OCI-LY3 (cell line): ENCODE measurements around the gene HES4.

Experiments used
- H2AFZ ChIP-seq: fragments of 200-600, 300-600 bp; shearing (Covaris generic); 2 replicates; pipeline ENCODE4 v1.6.0; 2014; ENCODE audit warnings: antibody characterized with exemption, low read depth, low read length
- H3K27ac ChIP-seq: fragments of 200-600, 300-600 bp; sonication (generic); 2 replicates; pipeline ENCODE4 v1.5.1; 2014; ENCODE audit warnings: mild to moderate bottlenecking, low read length, moderate library complexity, mixed read lengths
- H3K27me3 ChIP-seq: fragments of 200-600, 300-600 bp; sonication (generic); 2 replicates; pipeline ENCODE4 v1.6.1; 2014; ENCODE audit warnings: low read depth, low read length, mixed read lengths
- H3K36me3 ChIP-seq: fragments of 200-600, 300-600 bp; sonication (generic); replicated peaks from 2 replicates; pipeline ENCODE3; 2014; ENCODE audit warnings: low read depth, low read length, mixed read lengths
- H3K4me1 ChIP-seq: fragments of 300-600, 200-600 bp; sonication (generic); 2 replicates; pipeline ENCODE4 v1.6.1; 2014; ENCODE audit warnings: low read length, mixed read lengths
- H3K4me2 ChIP-seq: fragments of 200-600, 300-600 bp; sonication (generic); 2 replicates; pipeline ENCODE4 v1.6.1; 2014; ENCODE audit warnings: low read length, mixed read lengths
- H3K4me3 ChIP-seq: fragments of 300-600, 200-600 bp; sonication (generic); 2 replicates; pipeline ENCODE4 v1.5.1; 2014; ENCODE audit warnings: antibody characterized with exemption, mild to moderate bottlenecking, low read length, moderate library complexity
- H3K79me2 ChIP-seq: fragments of 300-600, 200-600 bp; shearing (Covaris generic); 2 replicates; pipeline ENCODE4 v1.6.1; 2014; ENCODE audit warnings: mild to moderate bottlenecking, low read length, mixed read lengths
- H3K9ac ChIP-seq: fragments of 300-600, 200-600 bp; shearing (Covaris generic); 2 replicates; pipeline ENCODE4 v1.6.0; 2014; ENCODE audit warnings: mild to moderate bottlenecking, low read length, moderate library complexity
- H3K9me3 ChIP-seq: fragments of 200-600, 300-600 bp; shearing (Covaris generic); 2 replicates; pipeline ENCODE4 v1.6.1; 2014; ENCODE audit warnings: low read length, mixed read lengths; ENCODE audit not compliant: insufficient read depth
- H4K20me1 ChIP-seq: fragments of 200-600, 300-600 bp; sonication (generic); 2 replicates; pipeline ENCODE4 v1.6.1; 2016; ENCODE audit warnings: low read length, mixed read lengths; ENCODE audit not compliant: insufficient read depth
- CTCF ChIP-seq: fragments of 200-600, 300-600 bp; sonication (generic); IDR thresholded peaks from 2 replicates; pipeline ENCODE4 v1.5.1; 2014; ENCODE audit warnings: antibody characterized with exemption, low read length, low read depth
- EZH2phosphoT487 ChIP-seq: fragments of 200-600 bp; shearing (Covaris generic); IDR thresholded peaks from 2 replicates; pipeline ENCODE4 v1.6.1; 2018; ENCODE audit warnings: antibody characterized with exemption, mixed run types, low read depth

The HES4 gene

DNA sequence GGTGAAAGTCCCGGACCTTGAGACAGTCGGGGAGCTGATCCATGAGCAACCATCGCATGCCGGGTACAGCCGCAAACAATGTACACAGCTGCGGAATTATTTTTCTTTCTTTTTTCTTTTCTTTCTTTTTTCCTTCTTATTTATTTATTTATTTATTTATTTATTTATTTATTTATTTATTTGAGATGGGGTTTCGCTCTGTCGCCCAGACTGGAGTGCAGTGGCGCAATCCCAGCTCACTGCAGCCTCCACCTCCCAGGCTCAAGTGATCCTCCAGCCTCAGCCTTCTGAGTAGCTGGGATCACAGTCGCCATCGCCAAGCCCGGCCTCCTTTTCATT, 15.5 kb downstream of the HES4 start:
- no peaks in the 10 kb centered on the region for H3K4me1 ChIP-seq
- H2AFZ ChIP-seq = no peak overlapping the region
- H3K36me3 ChIP-seq = no peaks in the 10 kb centered on the region
- no peaks in the 10 kb centered on the region for H3K9me3 ChIP-seq
- peaks cover 10% of the 10 kb centered on the region for H3K27me3 ChIP-seq
- no peak overlapping the region for H3K4me3 ChIP-seq
- TF ChIP-seq CTCF (no peak), EZH2phosphoT487 (no peak)
- no peak overlapping the region for H3K9ac ChIP-seq
- no peaks in the 10 kb centered on the region for H3K79me2 ChIP-seq
- no peak overlapping the region for H3K27ac ChIP-seq
- H3K4me2 ChIP-seq = no peak overlapping the region
- no peaks in the 10 kb centered on the region for H4K20me1 ChIP-seq

- H2AFZ ChIP-seq = no peak overlapping the region
- peak; percentile 71 for TF ChIP-seq CTCF
- TF ChIP-seq EZH2phosphoT487 = no peak
- H3K36me3 ChIP-seq = no peaks in the 10 kb centered on the region
- H3K4me1 ChIP-seq = no peaks in the 10 kb centered on the region
- peaks cover 5% of the 10 kb centered on the region for H3K27me3 ChIP-seq
- no peak overlapping the region for H3K27ac ChIP-seq
- no peaks in the 10 kb centered on the region for H4K20me1 ChIP-seq
- H3K9me3 ChIP-seq = no peaks in the 10 kb centered on the region
- no peak overlapping the region for H3K9ac ChIP-seq
- no peaks in the 10 kb centered on the region for H3K79me2 ChIP-seq
- H3K4me2 ChIP-seq = no peak overlapping the region
- H3K4me3 ChIP-seq = no peak overlapping the region
These were observed 16.0 kb downstream of the HES4 start for GRCh38 chr1:983798-984475.

- no peak overlapping the region for H2AFZ ChIP-seq
- H3K4me2 ChIP-seq = no peak overlapping the region
These were observed 17.0 kb downstream of the HES4 start for GRCh38 chr1:982765-983436.

More at GRCh38 chr1:982765-983436, 17.0 kb downstream of the HES4 start:
- no peaks in the 10 kb centered on the region for H3K36me3 ChIP-seq
- no peak overlapping the region for H3K27ac ChIP-seq
- H4K20me1 ChIP-seq = no peaks in the 10 kb centered on the region
- H3K27me3 ChIP-seq = no peaks in the 10 kb centered on the region
- no peaks in the 10 kb centered on the region for H3K79me2 ChIP-seq
- no peak overlapping the region for H3K4me3 ChIP-seq
- no peaks in the 10 kb centered on the region for H3K9me3 ChIP-seq
- no peak overlapping the region for H3K9ac ChIP-seq
- no peak for TF ChIP-seq CTCF
- no peak for TF ChIP-seq EZH2phosphoT487
- no peaks in the 10 kb centered on the region for H3K4me1 ChIP-seq
